Measurements from ENCODE around the gene SIRPB1.
"Not testable (repeated sequence)": the region's sequence is repeated elsewhere in the genome, so short reads cannot be mapped to it uniquely, and the experiment has no call there.

SIRPB1 gene

DNA sequence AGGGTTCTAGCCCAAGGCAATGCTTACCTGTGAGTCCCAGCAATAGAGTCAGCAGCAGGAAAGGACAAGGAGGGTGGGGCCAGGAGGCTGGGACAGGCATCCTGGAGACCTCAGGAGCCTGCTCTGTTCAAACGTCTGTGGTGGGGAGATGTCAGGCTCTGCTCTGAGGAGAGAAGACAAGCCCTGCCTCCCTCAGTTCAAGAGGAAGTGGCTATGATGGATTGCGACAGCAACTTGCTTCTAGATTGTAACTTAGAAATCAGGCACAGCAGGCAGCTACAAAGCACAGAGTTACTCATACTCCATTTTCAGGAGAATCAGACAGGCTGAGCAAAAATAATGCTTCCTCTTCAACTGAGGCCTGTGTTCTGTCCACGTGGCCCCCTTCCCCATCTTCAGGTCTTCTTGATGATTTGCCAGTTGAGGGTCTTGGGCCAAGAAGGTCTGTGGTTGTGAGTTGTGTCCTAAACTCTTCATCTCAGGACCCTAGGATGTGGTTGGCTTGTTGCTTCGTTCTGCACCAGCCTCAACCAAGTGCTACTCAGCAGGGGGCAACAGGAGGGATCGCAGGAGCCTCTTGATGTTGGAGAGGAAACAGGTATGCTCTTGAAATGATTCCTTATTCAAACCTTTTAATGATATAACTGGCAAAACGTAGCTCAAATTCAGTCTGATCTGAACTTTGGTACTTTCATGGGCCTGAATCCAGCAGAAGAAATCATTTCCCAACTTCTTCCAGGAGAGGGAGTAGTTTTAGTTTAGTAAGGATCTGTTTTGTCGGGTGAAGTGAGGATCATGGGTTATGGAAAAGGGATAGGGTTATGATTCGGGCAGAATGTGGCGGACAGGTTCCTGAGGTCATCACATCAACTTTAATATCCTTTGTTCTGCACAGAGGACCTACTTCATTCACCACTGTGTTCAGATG is 31.0 kb downstream of the SIRPB1 start:
- DNase-seq = no peak

DNA sequence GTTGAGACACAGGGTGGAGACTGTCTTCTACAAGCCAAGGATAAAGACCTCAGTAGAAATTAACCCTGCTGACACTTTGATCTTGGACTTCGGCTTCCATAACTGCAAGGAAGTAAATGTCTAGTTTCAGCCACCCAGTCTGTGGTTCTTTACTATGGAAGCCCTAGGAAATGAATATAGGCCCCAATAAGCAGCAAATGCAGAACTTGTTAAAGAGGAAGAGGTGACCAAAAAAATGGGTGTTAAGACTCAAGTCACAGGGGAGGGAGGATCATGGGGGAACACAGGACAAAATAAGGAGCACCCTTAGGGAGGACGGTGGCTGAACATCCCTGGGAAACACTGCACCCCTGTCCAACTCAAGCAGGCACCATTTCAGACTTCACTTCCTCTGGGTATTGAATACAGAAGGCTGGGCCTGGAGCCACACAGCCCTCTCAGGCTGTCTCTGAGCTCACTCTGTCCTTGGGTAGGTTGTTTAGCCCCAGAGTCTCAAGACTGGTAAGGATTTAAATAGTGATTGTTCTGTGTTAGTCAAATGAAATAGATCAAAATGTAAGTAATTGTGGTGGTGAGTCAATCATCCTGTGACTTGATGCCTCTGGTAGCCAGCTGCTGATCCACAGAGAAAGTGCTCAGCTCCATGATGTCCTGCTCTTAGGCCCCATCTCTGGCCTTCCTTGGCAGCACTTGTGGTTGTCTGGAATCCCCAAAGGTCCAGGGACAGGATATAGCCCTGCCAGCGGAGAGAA is 31.9 kb downstream of the SIRPB1 start:
- no peak for DNase-seq

DNA sequence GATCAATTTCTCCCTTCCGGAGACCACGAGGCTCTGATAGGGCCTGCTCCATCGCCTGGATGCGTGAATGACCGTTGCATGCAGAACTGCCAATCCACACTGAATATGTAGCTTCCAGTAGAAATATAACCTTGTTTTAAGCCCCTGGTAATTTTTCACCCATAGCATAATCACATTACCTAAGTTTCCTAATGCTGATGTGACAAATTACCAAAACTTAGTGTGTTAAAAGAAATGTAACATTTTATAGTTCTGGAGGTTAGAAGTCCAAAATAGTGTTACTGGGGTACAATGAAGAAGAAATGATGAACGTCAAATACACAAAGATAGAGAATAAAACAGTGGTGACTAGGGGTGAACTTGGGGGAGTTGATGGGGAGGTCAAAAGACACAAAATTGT is 40.3 kb downstream of the SIRPB1 start:
- DNase-seq = no peak

DNA sequence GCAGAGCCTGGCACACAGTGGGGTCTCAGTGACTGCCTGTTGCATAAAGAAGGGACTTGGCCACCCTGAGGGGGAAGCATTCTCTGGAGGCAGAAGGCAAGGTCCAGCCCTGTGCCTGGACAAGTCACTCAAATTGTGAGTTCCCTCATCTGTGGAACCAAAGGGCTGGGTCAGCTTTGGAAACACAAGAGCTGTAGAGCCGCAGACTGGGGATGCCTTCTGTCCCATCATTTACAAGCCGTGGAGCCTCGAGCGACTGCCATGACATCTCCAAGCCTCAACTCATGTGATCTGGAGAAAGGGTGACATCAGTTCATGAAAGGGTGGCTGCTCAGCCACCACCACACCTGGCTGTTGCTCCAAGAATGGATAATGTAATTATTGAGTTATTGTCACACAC is 41.9 kb downstream of the SIRPB1 start:
- DNase-seq = no peak

DNA sequence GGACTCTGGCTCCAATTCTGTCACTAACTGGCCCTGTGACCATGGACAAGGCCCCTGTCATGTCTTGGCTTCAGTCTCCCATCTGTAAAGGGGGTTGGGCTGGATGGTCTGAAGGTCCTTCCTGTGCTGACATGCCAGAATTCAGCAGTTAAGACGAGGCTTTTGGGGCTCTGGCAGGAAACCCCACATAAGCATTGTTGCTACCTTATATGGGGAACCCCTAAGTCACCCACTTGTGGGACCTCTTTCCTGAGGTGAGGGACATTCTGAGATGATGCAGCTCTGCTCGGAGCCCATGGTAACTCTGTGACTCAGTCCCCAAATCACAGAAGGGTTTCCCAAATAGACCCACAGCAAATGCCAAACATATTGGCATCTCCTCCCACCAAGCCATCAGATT is 42.5 kb downstream of the SIRPB1 start:
- DNase-seq = not testable (repeated sequence)

DNA sequence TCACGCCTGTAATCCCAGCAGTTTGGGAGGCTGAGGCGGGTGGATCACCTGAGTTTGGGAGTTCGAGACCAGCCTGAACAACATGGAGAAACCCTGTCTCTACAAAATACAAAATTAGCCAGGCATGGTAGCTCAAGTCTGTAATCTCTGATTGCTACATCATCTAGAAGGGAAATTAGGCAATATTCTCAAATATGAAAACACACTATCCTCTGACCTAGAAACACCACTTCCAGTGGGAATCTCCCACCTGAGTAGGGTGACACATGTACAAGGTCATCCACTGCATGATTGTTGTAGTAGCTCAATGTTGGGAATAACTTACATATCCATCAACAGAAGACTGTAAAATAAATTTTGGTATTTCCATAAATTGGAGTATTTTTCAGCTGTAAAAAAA is 43.2 kb downstream of the SIRPB1 start:
- DNase-seq = no peak

- not testable (repeated sequence) for DNase-seq
These were observed 43.8 kb downstream of the SIRPB1 start for GRCh38 chr20:1576003-1576402.

DNA sequence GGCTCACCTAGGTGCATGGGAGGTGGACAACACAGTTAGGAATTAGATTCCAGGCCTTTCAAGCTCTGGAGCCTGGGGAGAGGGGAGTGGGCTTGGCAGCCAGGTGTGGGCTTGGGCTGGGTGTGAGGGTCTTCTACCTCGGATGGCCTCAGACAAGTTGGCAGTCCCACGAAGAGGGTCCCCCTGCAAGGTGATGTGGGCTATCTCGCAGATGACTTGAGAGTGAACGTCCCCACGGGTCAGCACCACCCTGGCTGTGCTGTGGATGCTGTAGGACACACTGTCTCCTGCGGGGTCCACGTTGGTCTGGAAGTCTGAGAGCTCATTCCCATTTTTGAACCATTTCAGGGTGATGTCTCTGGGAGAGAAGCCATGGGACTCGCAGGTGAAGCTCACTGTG is 48.2 kb downstream of the SIRPB1 start:
- DNase-seq = not testable (repeated sequence)

Measured in COR-L47 (cell line).